AG20443 (cell line): Measurements from ENCODE around the gene SCUBE1.
A peak's percentile ranks its signal among the peaks of the same experiment; 100 is the strongest.

Source experiments
- DNase-seq: peaks from one replicate; pipeline ENCODE4 v3.0.0; 2012; ENCODE audit warnings: low spot score, mixed read lengths

SCUBE1 gene

DNA sequence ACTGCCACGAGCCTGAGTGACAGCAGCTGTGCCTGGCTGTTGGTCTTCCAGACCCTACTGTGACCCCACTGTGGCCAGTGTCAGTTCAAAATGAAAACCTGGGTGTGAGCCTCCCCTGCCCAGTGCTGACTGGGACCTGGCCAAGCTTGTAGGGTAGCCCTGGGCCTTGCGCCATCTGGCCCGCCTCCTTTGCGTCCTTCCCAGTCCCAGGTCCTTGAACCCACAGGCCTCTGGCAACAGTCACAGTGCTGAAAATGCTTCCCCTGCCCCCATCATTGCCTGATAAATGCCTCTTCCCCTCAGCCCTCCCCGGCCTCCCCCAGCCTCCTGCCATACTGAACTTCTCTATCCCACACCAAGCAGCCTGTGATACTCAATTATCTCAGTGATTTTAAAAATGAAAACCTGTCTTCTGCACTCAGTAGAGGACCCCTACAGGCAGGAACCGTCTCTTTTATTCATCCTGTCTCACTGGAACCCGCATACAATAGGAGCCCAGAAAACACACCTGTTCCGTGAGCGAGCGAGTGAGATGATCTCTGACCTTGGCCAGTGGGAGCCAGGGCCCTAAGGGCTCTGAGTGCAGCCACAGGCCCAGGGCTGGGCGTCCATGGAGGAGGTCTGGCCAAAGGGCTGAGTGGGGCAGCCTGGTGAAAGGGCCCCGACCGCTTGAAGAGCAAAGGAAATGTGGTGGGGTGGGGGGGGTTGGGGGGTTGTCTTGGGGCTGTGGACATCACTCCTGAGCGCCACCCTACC, 106.6 kb downstream of the SCUBE1 start:
- no peak for DNase-seq

GRCh38 chr22:43235445-43236409, 107.4 kb downstream of the SCUBE1 start:
- no peak for DNase-seq

GRCh38 chr22:43234264-43234988, 108.7 kb downstream of the SCUBE1 start:
- no peak for DNase-seq

GRCh38 chr22:43233529-43233928, 109.6 kb downstream of the SCUBE1 start:
- DNase-seq: no peak

GRCh38 chr22:43232445-43232844, 110.7 kb downstream of the SCUBE1 start:
- DNase-seq: no peak

- no peak for DNase-seq
These were observed 111.5 kb downstream of the SCUBE1 start for GRCh38 chr22:43231724-43232034.

DNA sequence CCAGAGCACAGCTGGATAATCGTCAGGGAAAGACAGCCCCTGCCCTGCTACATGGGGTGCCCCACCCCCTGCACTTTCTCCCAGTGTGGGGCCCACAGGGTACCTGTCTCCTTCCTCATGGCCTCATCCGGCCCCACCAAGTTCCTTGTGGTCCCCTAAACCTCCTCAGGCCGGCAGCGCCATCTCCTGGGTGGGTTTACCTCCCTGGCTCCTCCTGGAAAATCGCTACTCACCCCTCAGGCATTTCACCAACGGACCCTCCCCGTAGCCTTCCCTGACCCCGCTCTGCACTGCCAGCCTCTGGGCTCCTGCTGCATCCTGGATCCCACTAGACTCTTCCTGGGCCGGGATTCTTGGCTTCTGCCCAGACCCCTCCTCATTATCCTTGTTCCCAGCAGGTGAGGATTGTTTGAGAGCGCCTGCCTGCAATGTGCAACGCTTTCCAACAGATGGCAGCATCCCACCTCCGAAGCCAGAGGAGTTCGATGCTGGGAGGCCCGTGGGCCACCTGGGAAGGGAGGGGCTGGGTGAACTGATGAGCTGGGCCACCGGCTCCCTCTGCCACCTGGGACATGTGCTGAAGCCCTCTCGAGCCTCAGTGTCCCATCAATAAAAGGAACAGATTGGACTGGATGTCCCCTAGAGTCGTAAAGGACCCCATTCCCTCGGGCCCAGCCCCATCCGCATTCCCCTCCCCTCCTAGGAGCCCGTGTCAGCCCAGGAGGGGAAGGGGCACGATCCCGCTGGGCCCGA, 112.0 kb downstream of the SCUBE1 start:
- peak; percentile 78 for DNase-seq

GRCh38 chr22:43230571-43230970, 112.6 kb downstream of the SCUBE1 start:
- no peak for DNase-seq

DNA sequence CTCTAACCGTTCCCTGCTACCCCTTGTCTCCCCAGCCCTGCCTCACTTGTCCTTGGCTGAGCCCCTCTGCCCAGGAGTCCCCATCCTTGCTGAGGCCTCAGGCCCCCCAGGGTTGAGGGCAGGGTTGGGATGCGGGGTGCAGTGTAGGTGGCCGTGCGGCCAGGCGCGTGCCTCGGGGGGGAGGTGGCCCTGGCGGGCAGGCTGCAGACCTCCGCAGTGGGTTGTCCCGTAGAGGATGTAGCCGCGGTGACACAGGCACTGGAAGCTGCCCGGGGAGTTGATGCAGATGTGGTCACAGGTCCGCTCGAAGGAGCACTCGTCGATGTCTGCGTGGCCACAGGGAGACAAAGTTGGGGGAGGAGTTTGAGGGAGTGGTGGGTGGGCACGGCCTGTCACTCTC, 114.3 kb downstream of the SCUBE1 start:
- no peak for DNase-seq

GRCh38 chr22:43228330-43228729, 114.8 kb downstream of the SCUBE1 start:
- DNase-seq: peak; percentile 38

DNA sequence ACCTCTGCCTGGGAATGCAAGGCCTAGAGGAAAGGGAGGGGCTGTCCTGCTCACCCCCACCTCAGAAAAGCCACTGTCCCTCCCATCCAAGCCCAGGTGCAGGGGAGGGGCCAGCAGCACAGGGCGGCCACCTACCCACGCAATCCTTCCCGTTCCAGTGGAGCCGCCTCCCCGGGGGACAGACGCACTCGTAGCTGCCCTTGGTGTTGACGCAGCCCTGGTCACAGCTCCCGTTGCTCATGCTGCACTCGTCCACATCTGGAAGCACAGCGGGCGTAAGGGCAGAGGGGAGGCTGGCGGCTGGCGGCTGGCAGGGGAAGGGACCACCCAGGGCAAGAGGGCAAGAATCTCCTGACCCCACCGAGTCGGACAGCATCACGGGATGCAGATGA, 115.9 kb downstream of the SCUBE1 start:
- peak; percentile 77 for DNase-seq

GRCh38 chr22:43226377-43227238, 116.6 kb downstream of the SCUBE1 start:
- peak; percentile 69 for DNase-seq

DNA sequence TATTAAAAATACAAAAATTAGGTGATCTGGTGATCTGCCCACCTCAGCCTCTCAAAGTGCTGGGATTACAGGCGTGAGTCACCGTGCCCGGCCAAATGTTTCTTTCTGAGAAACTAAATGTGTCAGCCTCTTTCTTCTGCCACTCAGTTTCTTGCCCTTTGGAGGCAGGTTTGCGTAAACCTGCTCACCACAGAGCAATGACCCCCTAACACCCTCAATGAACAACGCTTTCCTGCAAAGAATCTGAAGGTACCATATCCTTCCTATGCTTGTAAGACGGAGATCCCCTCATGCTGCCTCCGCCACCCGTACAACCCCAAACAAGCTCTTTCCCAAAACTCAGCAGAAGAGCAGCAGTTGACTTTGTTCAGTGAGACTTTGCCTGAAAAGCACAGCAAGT, 117.6 kb downstream of the SCUBE1 start:
- DNase-seq: no peak

DNA sequence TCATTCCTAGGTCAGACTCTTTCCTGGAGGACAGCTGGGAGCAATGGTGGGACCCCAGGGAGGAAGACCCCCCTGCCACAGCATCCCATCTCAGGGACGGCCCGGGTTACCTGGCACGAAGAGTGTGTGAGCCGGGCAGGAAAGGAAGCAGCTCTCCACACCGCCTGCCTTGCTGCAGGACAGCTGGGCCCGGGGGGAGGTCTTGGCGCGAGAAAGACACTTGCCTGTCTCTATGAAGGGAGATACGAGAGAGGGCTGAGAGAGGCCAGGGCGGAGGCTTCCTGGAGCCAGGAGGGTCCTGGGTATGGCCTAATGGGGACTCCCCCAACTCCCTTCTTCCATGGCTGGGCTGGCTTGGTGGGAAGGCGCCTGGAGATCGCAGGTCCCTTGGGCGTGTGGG, 120.2 kb downstream of the SCUBE1 start:
- DNase-seq: no peak

DNA sequence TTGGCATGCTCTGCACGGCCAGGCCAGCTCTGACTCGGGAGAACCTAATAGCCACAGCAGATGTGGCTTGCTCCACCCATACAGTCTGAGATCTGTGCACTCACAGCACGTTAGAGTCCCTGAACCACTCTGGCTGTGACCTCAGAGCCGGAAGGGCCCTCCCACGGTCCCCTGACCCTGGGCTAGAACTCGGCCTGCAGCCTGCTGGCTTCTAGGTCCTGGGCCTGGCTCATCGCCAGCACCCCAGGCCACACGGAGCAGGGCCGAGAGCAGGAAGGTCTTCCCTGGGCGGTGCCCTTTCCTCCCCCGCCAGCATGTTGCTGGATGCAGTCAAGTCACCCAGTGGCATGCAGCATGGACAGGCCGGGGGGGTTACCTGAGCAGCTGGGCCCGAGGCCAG, 120.9 kb downstream of the SCUBE1 start:
- peak; percentile 37 for DNase-seq

DNA sequence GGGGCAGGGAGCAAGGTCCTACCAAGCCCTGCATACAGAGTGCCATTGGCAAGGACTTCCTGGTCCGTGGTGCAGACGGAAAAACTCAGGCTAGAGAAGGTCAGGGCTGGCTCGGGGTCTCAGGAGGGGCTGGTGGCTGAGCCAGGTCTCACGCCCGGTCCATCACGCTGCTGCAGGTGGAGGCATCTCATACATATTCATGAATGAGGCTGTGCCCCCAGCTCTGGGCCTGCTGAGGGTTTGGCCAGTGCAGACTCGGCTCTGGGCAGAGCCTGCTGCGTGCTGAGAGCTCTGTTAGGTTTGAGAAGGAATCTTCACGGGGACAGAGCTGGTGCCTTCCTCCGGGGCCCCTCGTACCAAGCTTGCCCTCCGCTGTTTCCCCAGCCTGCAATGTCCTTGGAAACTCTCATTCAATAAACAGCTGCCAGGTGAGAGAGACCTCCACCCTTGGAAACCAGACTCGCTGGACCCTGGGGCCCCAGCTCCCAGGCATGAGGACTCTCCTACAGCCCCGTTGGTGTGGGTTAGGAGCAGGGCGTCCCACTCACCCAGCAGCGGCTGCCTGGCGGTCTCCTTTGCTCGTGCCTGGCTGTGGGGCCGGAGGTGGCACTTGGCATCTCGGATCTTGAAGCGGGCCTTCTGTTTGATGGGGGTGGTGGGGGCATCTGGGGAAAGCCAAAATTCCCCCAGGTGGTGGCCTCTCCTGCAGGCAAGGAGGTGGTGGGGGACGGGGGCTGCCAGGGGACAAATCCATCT, 122.4 kb downstream of the SCUBE1 start:
- DNase-seq: no peak

- DNase-seq: no peak
These were observed 124.4 kb downstream of the SCUBE1 start for GRCh38 chr22:43218786-43219185.

DNA sequence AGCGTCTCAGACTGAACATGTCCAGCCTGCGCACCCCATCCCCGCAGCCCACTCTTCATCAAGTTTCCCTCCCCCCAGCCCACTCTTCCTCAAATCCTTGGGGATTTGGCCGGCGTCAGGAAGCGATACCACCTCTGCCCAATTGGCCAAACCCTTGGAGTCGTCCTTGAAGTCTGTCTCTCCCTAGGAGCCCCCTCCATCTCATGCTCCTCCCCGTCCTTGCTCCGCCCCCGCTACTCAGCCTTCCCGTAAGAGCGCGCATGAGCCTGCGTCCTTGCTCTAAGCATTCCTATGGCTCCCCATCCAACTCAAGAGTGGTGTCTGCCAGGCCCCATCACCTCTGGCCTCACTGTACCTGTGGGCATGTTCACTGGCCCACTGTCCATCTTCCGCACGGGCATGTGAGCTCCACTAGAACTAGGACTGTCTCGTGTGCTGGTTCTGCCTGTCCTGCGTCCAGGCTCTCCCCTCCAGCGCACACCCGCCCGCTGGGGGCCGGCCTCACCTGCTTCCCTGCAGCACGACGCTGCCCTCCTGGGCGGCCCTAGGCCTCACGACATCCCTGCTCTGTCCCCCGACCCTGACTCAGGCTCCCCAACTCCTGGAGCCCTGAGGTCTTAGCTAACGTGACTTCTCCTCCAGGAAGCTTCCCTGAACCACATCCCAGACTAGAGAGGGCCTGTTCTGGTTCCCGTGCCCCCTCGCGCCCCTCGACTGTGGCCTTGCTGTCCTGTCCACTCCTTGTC, 125.7 kb downstream of the SCUBE1 start:
- DNase-seq: no peak

- DNase-seq: no peak
These were observed 126.4 kb downstream of the SCUBE1 start for GRCh38 chr22:43216738-43217137.
